Stimulated activated CD4-positive, alpha-beta T cell treated with anti-CD3 and anti-CD28 coated beads, Interleukin-1b, Interleukin-23, amount 100 ng/mL, for 48 hours (primary cell): ENCODE measurements around the gene ERICH2.

Experiments
- DNase-seq: peaks from one replicate; pipeline ENCODE4 v3.0.0-alpha.2; 2020

ERICH2 gene

DNA sequence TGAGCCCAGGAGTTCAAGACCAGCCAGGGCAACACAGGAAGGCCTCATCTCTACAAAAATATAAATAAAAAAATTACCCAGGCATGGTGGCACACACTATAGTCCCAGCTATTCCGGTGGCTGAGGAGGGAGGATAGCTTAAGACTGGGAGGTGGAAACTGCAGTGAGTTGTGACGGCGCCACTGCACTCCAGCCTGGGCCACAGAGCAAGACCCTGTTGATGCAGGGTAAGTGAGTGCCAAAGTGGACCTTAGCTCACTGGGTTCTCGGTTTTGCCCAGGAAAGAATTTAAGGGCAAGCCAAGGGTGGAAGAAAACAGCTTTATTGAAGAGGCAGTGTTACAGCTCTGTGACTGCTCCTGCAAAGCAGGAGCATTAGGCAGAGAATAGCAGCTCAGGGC, 6.9 kb upstream of the ERICH2 start:
- DNase-seq: no peak

- DNase-seq: no peak
Observed at GRCh38 chr2:170764880-170765261, 5.3 kb upstream of the ERICH2 start.

DNA sequence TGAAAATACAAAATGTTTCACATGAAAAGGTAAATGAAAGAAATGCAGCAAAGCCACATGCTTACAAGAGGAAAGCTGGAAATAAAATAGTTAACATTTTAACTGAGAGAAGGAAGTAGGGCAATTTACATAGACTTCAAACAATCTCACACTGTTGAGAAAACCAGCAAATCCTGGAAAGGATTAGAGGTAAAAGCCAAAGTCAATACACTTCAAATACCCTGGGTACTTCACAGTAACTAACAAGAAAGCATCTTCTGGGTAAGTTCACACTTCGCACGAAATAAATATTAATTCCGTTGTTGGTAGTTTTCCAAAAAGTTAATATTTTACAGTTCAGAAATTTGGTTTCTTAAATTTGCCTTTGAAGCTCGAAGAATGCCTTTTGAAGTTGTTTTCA, 3.5 kb upstream of the ERICH2 start:
- DNase-seq: no peak

- peak; percentile 62 for DNase-seq
Observed at GRCh38 chr2:170770606-170771420, 635 bp downstream of the ERICH2 start.

DNA sequence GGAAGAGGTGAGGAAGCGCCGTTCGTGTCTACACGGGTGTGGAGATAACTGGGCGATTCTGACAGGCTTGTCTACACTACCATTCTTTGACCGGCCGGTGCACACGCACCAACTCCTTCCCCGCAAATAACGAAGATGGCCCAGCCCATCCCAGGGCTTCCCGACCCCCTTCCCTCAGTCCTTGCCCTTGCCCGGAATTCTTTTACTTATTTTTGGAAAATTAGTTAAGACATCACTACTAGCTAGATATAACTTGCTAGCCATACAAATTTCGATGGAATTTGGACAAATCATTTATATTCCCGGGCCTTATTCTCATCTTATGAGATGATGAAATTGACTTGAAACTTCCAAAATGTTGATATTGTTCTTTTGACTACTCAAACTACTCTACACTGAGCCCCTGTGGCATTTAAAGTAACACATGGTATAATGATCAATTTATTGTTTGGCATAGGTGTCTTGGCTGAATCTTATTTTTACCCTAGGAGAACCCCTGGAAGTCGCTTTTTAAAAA, 1.3 kb downstream of the ERICH2 start:
- no peak for DNase-seq

DNA sequence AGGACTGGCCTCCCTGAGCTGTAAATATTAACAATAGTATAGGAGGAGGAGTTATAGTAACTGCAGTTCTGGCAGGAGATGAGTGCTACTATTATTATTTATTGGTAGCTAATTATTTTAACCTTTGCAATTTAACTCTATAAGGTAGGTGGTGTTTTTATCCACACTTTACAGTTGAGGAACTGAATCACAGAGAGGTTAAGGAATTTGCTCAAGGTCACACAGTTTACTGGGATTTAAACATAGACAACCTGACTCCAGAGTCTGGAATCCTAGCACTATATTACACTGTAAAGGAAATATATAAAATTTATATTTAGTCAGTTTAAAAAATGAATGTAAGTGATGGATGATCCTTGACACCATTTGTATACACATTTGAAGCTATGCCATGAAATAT, 2.1 kb downstream of the ERICH2 start:
- no peak for DNase-seq

DNA sequence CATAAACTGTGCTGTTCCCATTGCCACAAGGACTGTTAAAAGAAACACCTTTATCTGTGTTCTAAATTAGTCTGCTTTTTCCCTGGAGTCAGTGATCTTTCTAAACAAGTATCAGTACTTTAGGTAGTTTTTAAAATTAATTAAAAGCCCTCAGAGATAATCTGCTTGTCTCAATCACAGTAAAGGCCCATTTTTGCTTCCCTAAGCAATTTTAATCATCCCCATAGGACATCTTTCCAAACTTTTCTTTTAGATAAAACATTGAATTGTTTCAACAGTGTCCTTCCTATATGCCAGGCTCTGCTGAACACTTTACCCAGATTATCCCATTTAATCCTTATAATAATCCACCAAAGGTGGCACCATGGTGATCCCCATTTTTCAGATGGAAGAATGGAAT, 3.9 kb downstream of the ERICH2 start:
- DNase-seq: no peak

DNA sequence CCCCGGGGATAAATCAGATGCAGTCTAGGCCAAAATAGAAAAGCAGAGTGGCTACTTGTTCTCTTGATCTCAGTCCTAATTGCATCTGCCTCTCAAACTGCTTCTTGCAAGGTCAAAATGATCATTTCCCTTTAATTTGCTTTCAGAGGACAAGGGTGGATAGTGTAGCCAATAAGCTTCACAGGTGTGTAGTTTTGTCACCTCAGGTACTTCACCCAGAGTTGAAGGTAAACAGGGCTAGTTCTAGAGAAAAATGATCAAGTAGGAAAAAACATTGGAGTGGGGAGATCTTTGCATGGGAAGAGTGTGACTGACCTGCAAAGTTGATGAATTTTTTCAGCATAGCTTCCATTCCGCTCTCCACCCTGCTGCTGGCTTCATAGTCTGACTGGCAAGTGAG, 8.7 kb downstream of the ERICH2 start:
- no peak for DNase-seq

DNA sequence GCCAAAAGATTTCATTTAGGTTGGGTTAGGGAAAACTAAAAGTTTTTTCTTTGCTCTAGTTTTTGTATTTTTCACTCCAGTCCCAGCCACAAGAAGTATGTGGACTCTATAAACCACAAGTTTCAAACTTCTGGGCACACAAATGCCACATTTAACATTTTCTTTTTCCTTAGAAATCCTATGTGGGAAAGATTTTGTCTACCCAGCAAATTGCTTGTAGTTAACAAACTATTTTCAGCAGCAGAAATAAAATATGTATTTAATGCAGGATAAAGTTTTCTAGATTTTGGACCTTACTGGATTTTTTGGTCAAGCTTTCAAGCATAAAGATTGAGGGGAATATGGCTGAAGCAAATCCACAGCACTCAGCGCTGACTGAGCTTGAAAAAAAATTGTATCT, 9.1 kb downstream of the ERICH2 start:
- DNase-seq: no peak

DNA sequence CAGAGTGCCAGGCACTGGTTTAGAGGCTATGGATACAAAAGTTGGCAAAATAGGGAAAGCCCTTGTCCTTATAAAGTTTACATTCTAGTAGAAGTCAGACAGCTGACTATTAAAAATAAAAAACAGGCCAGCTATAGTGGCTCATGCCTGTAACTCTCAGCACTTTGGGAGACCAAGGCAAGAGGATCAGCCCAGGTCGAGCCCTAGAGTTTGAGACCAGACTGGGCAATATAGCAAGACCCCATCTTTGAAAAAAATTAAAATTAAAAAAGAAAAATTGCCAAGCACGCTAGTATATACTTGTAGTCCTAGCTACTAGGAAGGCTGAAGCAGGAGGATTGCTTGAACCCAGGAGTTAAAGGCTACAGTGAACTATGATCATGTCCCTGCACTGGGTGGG, 12.5 kb downstream of the ERICH2 start:
- no peak for DNase-seq

DNA sequence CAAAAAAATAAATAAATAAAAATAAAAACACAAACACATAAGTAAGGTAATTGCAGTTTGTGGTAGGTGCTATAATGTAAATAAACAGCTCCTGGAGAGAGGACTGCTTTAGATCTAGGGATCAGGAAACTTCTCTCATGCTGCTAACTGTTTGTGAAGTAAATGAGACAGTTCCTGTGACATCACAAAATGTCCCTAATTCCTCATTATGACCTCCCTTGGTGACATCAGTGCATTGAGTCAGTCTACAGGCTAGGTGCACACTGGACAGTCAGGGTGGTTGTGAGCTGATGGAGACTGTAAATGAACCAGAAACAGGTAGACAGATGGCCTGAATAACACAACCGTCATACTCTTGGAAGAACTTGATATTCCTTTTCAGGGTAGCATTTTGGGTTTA, 13.4 kb downstream of the ERICH2 start:
- no peak for DNase-seq

GRCh38 chr2:170798996-170799395, 28.8 kb downstream of the ERICH2 start:
- DNase-seq: no peak

GRCh38 chr2:170806548-170806947, 36.4 kb downstream of the ERICH2 start:
- DNase-seq: no peak

DNA sequence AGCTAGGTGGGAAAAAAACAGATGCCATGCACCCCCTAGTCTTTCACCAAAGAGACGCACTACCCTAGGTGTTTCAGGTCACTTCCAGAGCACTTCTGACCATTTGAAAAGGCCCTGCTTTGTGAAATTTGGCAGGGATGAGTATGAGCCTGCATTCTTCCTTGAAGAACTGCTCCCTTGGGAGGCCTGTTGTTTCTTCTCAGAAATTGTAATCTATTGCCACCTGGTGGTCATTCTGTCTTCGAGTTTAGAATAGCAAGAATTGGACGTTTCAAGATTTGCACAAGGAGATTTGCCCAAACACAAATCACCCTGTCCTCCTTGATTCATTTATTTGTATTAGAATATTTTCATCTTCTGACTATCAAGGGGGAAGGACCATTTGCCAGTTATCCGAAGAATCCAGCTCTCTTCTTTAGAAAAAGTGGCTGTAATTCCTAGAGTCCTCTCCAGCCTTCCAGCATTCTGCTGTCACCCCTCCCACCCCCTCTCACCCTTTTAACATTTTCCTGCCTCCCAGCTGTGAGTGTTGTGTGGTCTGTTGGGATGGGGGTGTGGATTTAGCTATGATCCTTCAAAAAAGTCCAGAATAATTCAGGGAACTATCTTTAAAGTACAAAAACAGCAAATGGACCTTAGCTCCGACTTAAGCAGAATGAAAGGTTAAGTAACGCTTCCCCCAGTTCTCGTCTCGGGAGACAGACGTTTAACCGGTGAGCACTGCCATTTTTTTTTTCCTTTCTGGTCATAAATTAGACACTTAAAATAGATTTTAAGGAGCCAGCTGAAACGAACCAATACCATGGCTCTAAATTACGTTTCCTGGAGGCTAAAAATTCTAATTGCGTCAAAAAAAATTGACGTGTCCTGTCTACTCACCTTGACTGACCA, 42.8 kb downstream of the ERICH2 start:
- DNase-seq: no peak

DNA sequence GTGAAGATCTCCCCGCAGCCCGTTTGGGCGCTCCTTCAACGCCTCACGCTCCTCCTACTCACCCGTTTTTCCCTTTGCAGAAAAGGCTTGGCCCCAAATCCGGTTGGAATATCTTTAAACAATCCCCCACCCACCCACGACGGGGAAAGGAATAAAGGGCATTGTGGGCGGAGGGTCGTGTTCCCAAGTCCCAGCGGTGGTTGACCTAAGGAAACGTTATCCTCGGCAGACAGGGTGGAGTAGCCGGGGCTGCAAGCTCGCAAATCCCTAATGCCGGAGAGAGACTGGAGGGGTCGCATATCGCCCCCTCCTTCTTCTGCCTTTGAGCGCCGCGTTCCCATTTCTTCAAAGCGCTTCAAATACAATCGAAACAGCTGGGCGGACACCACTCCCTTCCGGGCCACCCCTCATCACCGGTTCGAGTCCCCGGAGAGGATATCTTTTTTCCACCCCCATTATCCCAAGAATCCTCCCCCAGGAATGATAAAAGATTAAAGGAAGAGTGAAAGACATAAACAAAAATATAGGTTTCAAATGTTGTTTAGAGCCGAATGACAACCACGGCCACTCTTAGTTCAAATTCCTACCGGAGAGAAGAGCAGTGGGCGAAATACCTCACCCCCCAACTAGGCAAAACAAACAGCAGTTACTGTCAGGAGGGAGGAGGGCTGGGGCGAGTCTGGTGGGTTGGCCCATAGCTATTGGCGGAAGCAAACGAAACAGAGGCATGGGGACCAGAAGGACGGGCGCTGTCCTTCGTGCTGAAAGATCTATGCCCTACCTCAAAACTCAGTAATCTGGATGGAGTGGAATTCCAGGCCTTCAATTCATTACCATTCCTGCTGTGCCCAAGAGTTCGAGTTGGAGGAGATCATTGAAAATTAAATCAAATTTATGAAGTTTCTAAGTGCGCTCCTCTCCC, 43.7 kb downstream of the ERICH2 start:
- no peak for DNase-seq

- no peak for DNase-seq
Observed at GRCh38 chr2:170814533-170815230, 44.5 kb downstream of the ERICH2 start.

DNA sequence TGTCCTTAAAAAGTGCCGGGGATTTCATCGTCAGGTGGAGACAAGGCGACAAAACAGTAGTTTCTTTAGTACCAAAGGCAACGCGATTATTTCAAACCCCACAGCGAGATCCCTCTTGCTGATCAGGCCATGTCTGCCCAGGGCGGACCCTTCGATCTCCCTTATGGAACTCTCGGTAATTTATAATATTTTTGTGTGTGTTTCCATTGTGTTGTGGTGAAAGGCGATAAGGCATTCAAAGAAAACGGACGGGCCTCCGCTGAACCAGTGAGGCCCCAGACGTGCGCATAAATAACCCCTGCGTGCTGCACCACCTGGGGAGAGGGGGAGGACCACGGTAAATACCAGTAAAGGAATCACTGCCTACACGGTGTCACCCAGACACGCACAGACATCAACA, 45.1 kb downstream of the ERICH2 start:
- DNase-seq: no peak

DNA sequence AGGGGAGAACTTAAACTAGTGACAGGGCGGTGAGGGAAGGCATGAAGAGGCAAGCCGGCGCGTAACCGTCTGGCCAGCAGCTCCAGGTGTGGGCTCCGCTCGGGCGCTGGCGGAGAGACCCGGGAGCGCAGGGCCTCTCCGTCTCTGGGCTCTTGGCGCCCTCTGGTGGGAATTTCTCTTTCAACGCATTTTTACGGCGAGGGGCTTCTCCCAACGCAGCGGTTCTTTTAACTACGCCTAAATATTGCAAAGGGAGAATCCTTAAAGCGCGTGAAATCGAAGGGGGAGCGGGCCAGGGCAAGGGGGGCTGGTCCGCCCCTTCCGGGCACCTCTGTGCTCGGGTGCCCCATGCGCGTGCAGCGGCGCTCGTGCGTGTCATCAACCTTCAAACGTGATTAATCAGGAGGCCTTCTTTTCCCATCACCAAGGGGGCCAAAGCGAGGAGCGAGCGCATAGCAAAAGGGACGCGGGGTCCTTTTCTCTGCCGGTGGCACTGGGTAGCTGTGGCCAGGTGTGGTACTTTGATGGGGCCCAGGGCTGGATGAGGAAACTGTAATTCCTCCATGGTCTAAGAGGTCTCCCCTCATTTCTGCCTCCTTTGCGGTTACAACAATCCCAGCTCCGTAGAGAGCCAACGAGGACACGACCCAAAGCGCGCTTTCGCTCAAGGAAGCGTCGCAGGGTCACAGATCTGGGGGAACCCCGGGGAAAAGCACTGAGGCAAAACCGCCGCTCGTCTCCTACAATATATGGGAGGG, 45.7 kb downstream of the ERICH2 start:
- DNase-seq: peak; percentile 71

GRCh38 chr2:170816504-170817092, 46.4 kb downstream of the ERICH2 start, which contains the start of gene GAD1:
Gene GAD1 (plus strand): TSS chr2:170816887. CDS start chr2:170818592, 1,705 bp downstream.
- DNase-seq: peak; percentile 74

GRCh38 chr2:170817093-170818035, 47.2 kb downstream of the ERICH2 start:
- DNase-seq: peak; percentile 23
